ENCODE data around the gene LTBP2.

Gene LTBP2

GRCh38 chr14:74483321-74483720, 128.7 kb downstream of the LTBP2 start:
- no peak overlapping the region for H3K4me3 ChIP-seq (ENCODE audit: low read length)
- peak; percentile 45 for DNase-seq (ENCODE audit: low read depth)
- no peak for TF ChIP-seq CTCF (conservative IDR thresholded peaks at IDR 0.05; ENCODE audit: low read length)

GRCh38 chr14:74482571-74482970, 129.5 kb downstream of the LTBP2 start:
- no peak overlapping the region for H3K4me3 ChIP-seq (ENCODE audit: low read length)
- no peak for TF ChIP-seq CTCF (conservative IDR thresholded peaks at IDR 0.05; ENCODE audit: low read length)
- DNase-seq (ENCODE audit: low read depth), result no peak

- no peak overlapping the region for H3K4me3 ChIP-seq (ENCODE audit: low read length)
- no peak for DNase-seq (ENCODE audit: low read depth)
- no peak for TF ChIP-seq CTCF (conservative IDR thresholded peaks at IDR 0.05; ENCODE audit: low read length)
These were observed 132.0 kb downstream of the LTBP2 start for GRCh38 chr14:74480046-74480445.

GRCh38 chr14:74478996-74479635, 132.9 kb downstream of the LTBP2 start:
- peak; percentile 98 for TF ChIP-seq CTCF (conservative IDR thresholded peaks at IDR 0.05; ENCODE audit: low read length)
- peak; percentile 35 for DNase-seq (ENCODE audit: low read depth)

GRCh38 chr14:74476607-74477006, 135.4 kb downstream of the LTBP2 start:
- no peak overlapping the region for H3K4me3 ChIP-seq (ENCODE audit: low read length)
- no peak for DNase-seq (ENCODE audit: low read depth)
- TF ChIP-seq CTCF (conservative IDR thresholded peaks at IDR 0.05; ENCODE audit: low read length), result no peak

More at GRCh38 chr14:74478996-74479635, 132.9 kb downstream of the LTBP2 start:
- H3K4me3 ChIP-seq (ENCODE audit: low read length), result no peak overlapping the region

- no peak overlapping the region for H3K4me3 ChIP-seq (ENCODE audit: low read length)
- no peak for TF ChIP-seq CTCF (conservative IDR thresholded peaks at IDR 0.05; ENCODE audit: low read length)
- DNase-seq (ENCODE audit: low read depth), result no peak
These were observed 135.9 kb downstream of the LTBP2 start for GRCh38 chr14:74476107-74476506.

GRCh38 chr14:74475678-74476077, 136.4 kb downstream of the LTBP2 start:
- H3K4me3 ChIP-seq (ENCODE audit: low read length), result no peak overlapping the region
- no peak for TF ChIP-seq CTCF (conservative IDR thresholded peaks at IDR 0.05; ENCODE audit: low read length)
- DNase-seq (ENCODE audit: low read depth), result peak; percentile 79
